Endothelial cell of umbilical vein (primary cell): ENCODE measurements around the gene C14orf93. TPM values are rescaled to one million over a fixed set of nuclear protein-coding genes. Genes with fewer than 3 reads are reported as not detected.

Source experiments
- BruUV-seq: library from RNA; stranded (reverse); fragments of 400-500 nt; replicated peaks from 2 replicates; lab custom pipeline; 2021; lab: Mats Ljungman, UMichigan
- CTCF ChIA-PET: fragments of 300-600, 350-600 bp; sonication (Branson Sonifier 250); formaldehyde crosslinking; loops from one replicate; lab custom pipeline; 2021; ENCODE audit warnings: antibody characterized with exemption, inconsistent platforms; lab: Charles Lee
- POLR2A ChIA-PET: fragments of 300-600, 350-600 bp; sonication (Branson Sonifier 250); formaldehyde crosslinking; loops from one replicate; lab custom pipeline; 2021; ENCODE audit warnings: antibody characterized with exemption, inconsistent platforms; lab: Charles Lee
- DNase-seq: peaks from one replicate; pipeline ENCODE4 v3.0.0-alpha.2; 2011; ENCODE audit warnings: low read depth, low spot score
- FAIRE-seq: peaks from 2 replicates; lab custom pipeline; 2011; peaks lifted over from hg19 to GRCh38; lab: Jason Lieb, UNC
- H2AFZ ChIP-seq: 2 replicates; pipeline ENCODE4 v1.6.0; 2012; ENCODE audit warnings: low read depth, low read length, control low read depth, inconsistent platforms
- H3K27ac ChIP-seq: 2 replicates; pipeline ENCODE4 v1.5.1; 2011; ENCODE audit warnings: low read depth, mild to moderate bottlenecking, control low read depth, low read length, moderate library complexity; ENCODE audit not compliant: insufficient read depth
- H3K27me3 ChIP-seq, 2 experiments: 2 replicates each; pipeline versions ENCODE4 v1.6.0 to v1.6.1; 2011; ENCODE audit warnings: low read length in 2 of 2, mixed read lengths in 1 of 2; ENCODE audit not compliant: control insufficient read depth in 2 of 2, insufficient read depth in 2 of 2
- H3K36me3 ChIP-seq, 2 experiments: 2 replicates in 1 of 2; 3 replicates in 1 of 2; pipeline ENCODE4 v1.5.1; 2011; ENCODE audit warnings: low read length in 2 of 2, mild to moderate bottlenecking in 1 of 2, moderate library complexity in 1 of 2; ENCODE audit not compliant: control insufficient read depth in 2 of 2, insufficient read depth in 2 of 2; ENCODE audit errors: extremely low read depth in 1 of 2
- H3K4me1 ChIP-seq: 3 replicates; pipeline ENCODE4 v1.5.1; 2011; ENCODE audit warnings: mild to moderate bottlenecking, low read length; ENCODE audit not compliant: control insufficient read depth, insufficient read depth; ENCODE audit errors: extremely low read depth
- H3K4me2 ChIP-seq: 2 replicates; pipeline ENCODE4 v1.6.1; 2011; ENCODE audit warnings: low read length, control low read depth, mixed read lengths; ENCODE audit not compliant: insufficient read depth
- H3K4me3 ChIP-seq, 3 experiments: fragments of 200-600 bp in 1 of 3; sonication (generic), shearing (Covaris generic) in 1 of 3; replicated peaks in 1 of 3; 2 replicates each; pipeline ENCODE4 v1.5.1; 2011 to 2016; ENCODE audit warnings: control low read depth in 3 of 3, low read length in 3 of 3, mild to moderate bottlenecking in 2 of 3, inconsistent platforms in 1 of 3, low read depth in 1 of 3, moderate library complexity in 1 of 3; ENCODE audit not compliant: insufficient read depth in 1 of 3
- H3K79me2 ChIP-seq: 2 replicates; pipeline ENCODE4 v1.6.0; 2012; ENCODE audit warnings: low read length, inconsistent platforms; ENCODE audit not compliant: control insufficient read depth, insufficient read depth
- H3K9ac ChIP-seq: replicated peaks from 2 replicates; pipeline ENCODE3; 2011; ENCODE audit warnings: low read length, control low read depth; ENCODE audit not compliant: insufficient read depth; ENCODE audit errors: extremely low read depth
- H3K9me1 ChIP-seq: replicated peaks from 3 replicates; pipeline ENCODE4 v1.6.0; 2011; ENCODE audit warnings: mild to moderate bottlenecking, low read length; ENCODE audit not compliant: control insufficient read depth, insufficient read depth; ENCODE audit errors: extremely low read depth
- H3K9me3 ChIP-seq: replicated peaks from 2 replicates; pipeline ENCODE4 v1.5.1; 2012; ENCODE audit warnings: low read length, inconsistent platforms; ENCODE audit not compliant: control insufficient read depth, insufficient read depth
- H4K20me1 ChIP-seq: replicated peaks from 2 replicates; pipeline ENCODE3; 2011; ENCODE audit warnings: mild to moderate bottlenecking, low read length; ENCODE audit not compliant: control insufficient read depth, insufficient read depth; ENCODE audit errors: extremely low read depth
- CTCF ChIP-seq, 2 donors: IDR thresholded peaks; 1 replicate in 1 of 2; 2 replicates in 1 of 2; pipeline ENCODE4 v1.5.1; 2011; ENCODE audit warnings: low read length in 2 of 2, mild to moderate bottlenecking in 2 of 2, moderate library complexity in 2 of 2, control low read depth in 1 of 2, inconsistent platforms in 1 of 2, low read depth in 1 of 2; ENCODE audit not compliant: insufficient read depth in 1 of 2; ENCODE audit errors: extremely low read depth in 1 of 2
- EZH2 ChIP-seq: IDR thresholded peaks from 2 replicates; pipeline ENCODE4 v1.6.1; 2012; ENCODE audit warnings: borderline replicate concordance, low read depth, mild to moderate bottlenecking, moderate library complexity, low read length, inconsistent platforms; ENCODE audit not compliant: severe bottlenecking
- FOS ChIP-seq: IDR thresholded peaks from 2 replicates; pipeline ENCODE4 v1.6.1; 2011; ENCODE audit warnings: mild to moderate bottlenecking, low read length, moderate library complexity, borderline replicate concordance; ENCODE audit not compliant: insufficient read depth
- GATA2 ChIP-seq: IDR thresholded peaks from 2 replicates; pipeline ENCODE4 v1.7.0; 2011; ENCODE audit warnings: low read depth, mild to moderate bottlenecking, moderate library complexity, mixed read lengths, low read length; ENCODE audit not compliant: insufficient read length, insufficient read depth
- JUN ChIP-seq: IDR thresholded peaks from 2 replicates; pipeline ENCODE4 v1.6.1; 2011; ENCODE audit warnings: borderline replicate concordance, low read depth; ENCODE audit not compliant: insufficient read length, insufficient read depth
- MYC ChIP-seq: IDR thresholded peaks from one replicate; pipeline ENCODE4 v1.6.1; 2011; ENCODE audit warnings: mild to moderate bottlenecking, low read depth, low read length
- POLR2A ChIP-seq: IDR thresholded peaks from 2 replicates; pipeline ENCODE4 v1.6.1; 2012; ENCODE audit warnings: low read depth, mild to moderate bottlenecking, control low read depth, low read length
- POLR2AphosphoS5 ChIP-seq: IDR thresholded peaks from 2 replicates; pipeline ENCODE4 v1.6.1; 2012; ENCODE audit warnings: low read depth, mild to moderate bottlenecking, control low read depth, low read length, moderate library complexity; ENCODE audit not compliant: insufficient read depth
- dilution Hi-C: fragments of 300-500 bp; cut with MboI; formaldehyde crosslinking; loops from one replicate; pipeline ENCODE4 v1.15.0; 2019; ENCODE audit warnings: low sequenced_read_pairs; ENCODE audit not compliant: extremely low pct_ligation_motif_present
- intact Hi-C: fragments of 100-400 bp; cut with micrococcal nuclease; formaldehyde crosslinking; loops from one replicate; pipeline ENCODE4 v1.10.0; 2022
- polyA plus RNA-seq, 4 experiments: library from polyadenylated mRNA; depleted of rRNA in 3 of 4; stranded (reverse) in 3 of 4; unstranded in 1 of 4; fragments of >200 nt; gene quantifications; 2 replicates each; pipeline versions ENCODE4 v1.2.1 to v1.2.3, GENCODE V29; 2011 to 2012; ENCODE audit warnings: missing spikeins in 1 of 4
- total RNA-seq: library from RNA; stranded (reverse); gene quantifications from 2 replicates; pipeline ENCODE4 v1.2.3, GENCODE V29; 2021
- TF ChIP-seq, protein P1 (sequence below): IDR thresholded peaks from 2 replicates; pipeline ENCODE4 v1.6.1; 2011; ENCODE audit not compliant: insufficient read depth, insufficient read length

The C14orf93 gene
- total and polyA plus RNA-seq, 2 donors (not counting 3 experiments of a cell fraction or from before 2014, with no cell fraction given): 7.1 to 9.2 TPM

DNA sequence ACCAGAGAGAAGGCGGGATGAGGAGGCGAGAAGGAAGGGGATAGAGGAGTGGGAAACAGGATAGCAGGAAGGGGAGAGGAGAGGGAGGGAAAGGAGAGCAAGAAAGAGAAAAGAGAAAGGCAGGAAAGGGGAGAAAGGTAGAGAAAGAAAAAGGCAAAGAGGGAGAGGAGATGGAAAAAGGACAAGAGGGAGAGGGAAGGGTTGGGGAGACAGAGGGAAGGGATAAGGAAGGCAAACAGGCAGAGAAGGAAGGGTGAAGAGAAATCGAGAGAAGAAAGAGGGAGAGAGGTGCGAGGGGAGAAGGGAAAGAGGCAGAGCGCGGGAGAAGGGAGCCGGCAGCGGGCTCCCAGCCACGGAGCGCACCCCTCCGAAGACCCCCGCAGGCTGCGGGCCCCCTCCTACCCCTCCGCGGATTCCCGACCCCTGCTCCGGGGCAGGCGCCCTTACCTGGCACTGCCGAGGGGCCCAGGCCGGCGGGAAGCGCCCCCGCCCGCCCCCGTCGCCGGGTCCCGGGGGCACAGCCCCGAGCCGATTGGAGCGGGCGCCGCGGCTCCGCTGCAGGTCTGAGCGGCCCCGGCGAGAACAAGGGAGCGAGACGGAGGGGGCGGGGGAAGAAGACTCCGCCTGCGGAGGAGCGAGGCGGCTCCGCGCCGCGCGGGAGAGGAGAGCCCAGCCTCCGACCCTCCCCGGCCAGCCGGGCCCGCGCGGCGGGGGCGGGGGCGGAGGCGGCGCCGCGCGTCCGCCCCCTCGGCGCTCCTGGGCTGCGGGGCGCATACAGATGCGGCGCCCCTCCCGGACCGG, 47.2 kb upstream of the C14orf93 start, which contains the start of gene CDH24:
Gene CDH24, minus strand, starts transcription at position 565 of the 801 bp plus-strand sequence. CDS start 1,787 bp downstream, outside the sequence.
- CTCF ChIA-PET: interaction anchor here (0.6 to 13.4 kb wide), 35 partner anchors 11 to 501 kb away, joined by 3 to 1071 read pairs (median 6); partner anchors contain the start of genes ACIN1, AJUBA, C14orf119 and PSMB11
- H3K9ac ChIP-seq: peak within 1 kb of the TSS; percentile 53
- H3K4me1 ChIP-seq: peaks cover 22% of the 10 kb centered on the region
- peak within 1 kb of the TSS; percentile 40 for H3K4me2 ChIP-seq
- H4K20me1 ChIP-seq: no peaks in the 10 kb centered on the region
- peak within 1 kb of the TSS; percentile 48 for H3K27ac ChIP-seq
- no peak for TF ChIP-seq FOS
- peak; percentile 70 for TF ChIP-seq POLR2AphosphoS5
- no peak for TF ChIP-seq CTCF (IDR thresholded peaks at IDR 0.05; ENCODE audit: extremely low read depth in 1 of 2, insufficient read depth in 1 of 2, low read depth in 1 of 2, low read length in 2 of 2)
- TF ChIP-seq GATA2: no peak
- no peak for TF ChIP-seq MYC
- TF ChIP-seq EZH2: no peak
- TF ChIP-seq JUN: no peak
- TF ChIP-seq POLR2A: peak; percentile 65
- TF ChIP-seq, protein P1, sequence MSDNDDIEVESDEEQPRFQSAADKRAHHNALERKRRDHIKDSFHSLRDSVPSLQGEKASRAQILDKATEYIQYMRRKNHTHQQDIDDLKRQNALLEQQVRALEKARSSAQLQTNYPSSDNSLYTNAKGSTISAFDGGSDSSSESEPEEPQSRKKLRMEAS: no peak
- H3K9me1 ChIP-seq: no peaks in the 10 kb centered on the region
- H2AFZ ChIP-seq: peak within 1 kb of the TSS; percentile 78
- H3K79me2 ChIP-seq: peaks cover 2% of the 10 kb centered on the region
- FAIRE-seq (peak; percentile 83), DNase-seq (peak; percentile 62)
- POLR2A ChIA-PET: interaction anchor here (0.7 to 1.6 kb wide), 5 partner anchors 10 to 71 kb away, joined by 3 to 13 read pairs (median 6); no protein-coding TSS in a partner anchor
- H3K36me3 ChIP-seq: peaks cover 14 to 25% of the 10 kb centered on the region in 2 experiments
- peak within 1 kb of the TSS; percentile 45 to 62 (median 49) for H3K4me3 ChIP-seq
- dilution Hi-C loops: no loop called here
- no TSS peak for BruUV-seq
- no peaks in the 10 kb centered on the region for H3K9me3 ChIP-seq
- no peaks in the 10 kb centered on the region for H3K27me3 ChIP-seq
- intact Hi-C loops: loop anchor here (1.0 to 10.0 kb wide), 5 partner anchors 10 to 232 kb away; partner anchors contain the start of genes MRPL52 and PRMT5
